ENCODE results near the gene GOLGA6D. TPM values are rescaled to one million over a fixed set of nuclear protein-coding genes. Genes with fewer than 3 reads are reported as not detected.
"Not testable (repeated sequence)": the region's sequence is repeated elsewhere in the genome, so short reads cannot be mapped to it uniquely, and the experiment has no call there.

Gene GOLGA6D
- total RNA-seq, 1 donor from 2014 or later = 0.19 TPM

- TF ChIP-seq CTCF (conservative IDR thresholded peaks at IDR 0.05) = no peak
- Mint-ChIP-seq H3K4me1 (ENCODE audit: unreplicated experiment) (no peaks in the 10 kb centered on the region), H3K9me3 (no peaks in the 10 kb centered on the region), H3K36me3 (no peaks in the 10 kb centered on the region), H3K27ac (no peak overlapping the region), H3K4me3 (no peak overlapping the region), H3K27me3 (peaks cover 8% of the 10 kb centered on the region)
- DNase-seq (ENCODE audit: extremely low spot score, unreplicated experiment) = peak; percentile 63
Measured at GRCh38 chr15:75237316-75237982, 45.2 kb upstream of the GOLGA6D start.

GRCh38 chr15:75238150-75238549 is 44.5 kb upstream of the GOLGA6D start:
- TF ChIP-seq CTCF (conservative IDR thresholded peaks at IDR 0.05) = no peak
- Mint-ChIP-seq H3K4me3 (no peak overlapping the region), H3K36me3 (no peaks in the 10 kb centered on the region), H3K27ac (no peak overlapping the region), H3K4me1 (ENCODE audit: unreplicated experiment) (no peaks in the 10 kb centered on the region), H3K9me3 (no peaks in the 10 kb centered on the region), H3K27me3 (peaks cover 8% of the 10 kb centered on the region)
- no peak for DNase-seq (ENCODE audit: extremely low spot score, unreplicated experiment)

GRCh38 chr15:75245741-75246140 is 36.9 kb upstream of the GOLGA6D start:
- H3K4me3 Mint-ChIP-seq; H3K36me3 Mint-ChIP-seq; H3K9me3 Mint-ChIP-seq; H3K27ac Mint-ChIP-seq; H3K4me1 Mint-ChIP-seq (ENCODE audit: unreplicated experiment); DNase-seq (ENCODE audit: extremely low spot score, unreplicated experiment): not testable (repeated sequence)
- peaks cover 35% of the 10 kb centered on the region for H3K27me3 Mint-ChIP-seq

GRCh38 chr15:75248991-75249390 is 33.6 kb upstream of the GOLGA6D start:
- H3K27me3 Mint-ChIP-seq = peaks cover 53% of the 10 kb centered on the region
- H3K4me1 Mint-ChIP-seq (ENCODE audit: unreplicated experiment); H3K36me3 Mint-ChIP-seq; H3K4me3 Mint-ChIP-seq; DNase-seq (ENCODE audit: extremely low spot score, unreplicated experiment); H3K9me3 Mint-ChIP-seq; H3K27ac Mint-ChIP-seq: not testable (repeated sequence)

GRCh38 chr15:75249726-75250125 is 32.9 kb upstream of the GOLGA6D start:
- no peak overlapping the region for H3K27ac Mint-ChIP-seq
- H3K9me3 Mint-ChIP-seq = no peaks in the 10 kb centered on the region
- TF ChIP-seq CTCF (conservative IDR thresholded peaks at IDR 0.05) = no peak
- no peaks in the 10 kb centered on the region for H3K4me1 Mint-ChIP-seq (ENCODE audit: unreplicated experiment)
- H3K4me3 Mint-ChIP-seq = no peak overlapping the region
- H3K27me3 Mint-ChIP-seq = peaks cover 53% of the 10 kb centered on the region
- no peaks in the 10 kb centered on the region for H3K36me3 Mint-ChIP-seq
- DNase-seq (ENCODE audit: extremely low spot score, unreplicated experiment) = no peak

GRCh38 chr15:75251343-75251742 is 31.3 kb upstream of the GOLGA6D start:
- not testable (repeated sequence) for DNase-seq (ENCODE audit: extremely low spot score, unreplicated experiment); H3K4me1 Mint-ChIP-seq (ENCODE audit: unreplicated experiment); H3K9me3 Mint-ChIP-seq; H3K27ac Mint-ChIP-seq; H3K4me3 Mint-ChIP-seq; H3K36me3 Mint-ChIP-seq
- H3K27me3 Mint-ChIP-seq = peaks cover 47% of the 10 kb centered on the region

- not testable (repeated sequence) for H3K27ac Mint-ChIP-seq; H3K4me3 Mint-ChIP-seq; DNase-seq (ENCODE audit: extremely low spot score, unreplicated experiment); H3K9me3 Mint-ChIP-seq; H3K36me3 Mint-ChIP-seq; H3K4me1 Mint-ChIP-seq (ENCODE audit: unreplicated experiment)
- peaks cover 47% of the 10 kb centered on the region for H3K27me3 Mint-ChIP-seq
Measured at GRCh38 chr15:75252285-75252684, 30.4 kb upstream of the GOLGA6D start.

GRCh38 chr15:75258034-75258433 is 24.6 kb upstream of the GOLGA6D start, which contains the start of gene GOLGA6C:
TSS of gene GOLGA6C (plus strand) at chr15:75258334. CDS start at chr15:75258599, 265 bp downstream.
- not testable (repeated sequence) for H3K4me3 Mint-ChIP-seq; H3K27ac Mint-ChIP-seq; H3K27me3 Mint-ChIP-seq; H3K9me3 Mint-ChIP-seq; H3K4me1 Mint-ChIP-seq (ENCODE audit: unreplicated experiment); DNase-seq (ENCODE audit: extremely low spot score, unreplicated experiment); H3K36me3 Mint-ChIP-seq

- not testable (repeated sequence) for H3K4me3 Mint-ChIP-seq; H3K27ac Mint-ChIP-seq; H3K4me1 Mint-ChIP-seq (ENCODE audit: unreplicated experiment); H3K27me3 Mint-ChIP-seq; H3K36me3 Mint-ChIP-seq; DNase-seq (ENCODE audit: extremely low spot score, unreplicated experiment); H3K9me3 Mint-ChIP-seq
Measured at GRCh38 chr15:75258620-75259343, 23.9 kb upstream of the GOLGA6D start.

- not testable (repeated sequence) for H3K36me3 Mint-ChIP-seq; H3K4me3 Mint-ChIP-seq; H3K27ac Mint-ChIP-seq; DNase-seq (ENCODE audit: extremely low spot score, unreplicated experiment); H3K9me3 Mint-ChIP-seq; H3K4me1 Mint-ChIP-seq (ENCODE audit: unreplicated experiment); H3K27me3 Mint-ChIP-seq
Measured at GRCh38 chr15:75259873-75260272, 22.8 kb upstream of the GOLGA6D start.

GRCh38 chr15:75273751-75274359 is 8.8 kb upstream of the GOLGA6D start:
- not testable (repeated sequence) for H3K27ac Mint-ChIP-seq; H3K4me1 Mint-ChIP-seq (ENCODE audit: unreplicated experiment); H3K27me3 Mint-ChIP-seq; DNase-seq (ENCODE audit: extremely low spot score, unreplicated experiment); H3K36me3 Mint-ChIP-seq; H3K9me3 Mint-ChIP-seq; H3K4me3 Mint-ChIP-seq
